ENCODE data around the gene SMAD3. TPM values are rescaled to one million over a fixed set of nuclear protein-coding genes. Genes with fewer than 3 reads are reported as not detected.
A peak's percentile ranks its signal among the peaks of the same experiment; 100 is the strongest.

SMAD3 gene
- total RNA-seq, 2 experiments from 2014 or later: 33.7 to 40.8 TPM

GRCh38 chr15:67064607-67065530 is 533 bp upstream of the SMAD3 start:
- intact Hi-C loops (cut with DNase I, micrococcal nuclease): loop anchor here (5.0 kb wide), 2 partner anchors 33 to 113 kb away; no protein-coding TSS in a partner anchor
- DNase-seq (peak; percentile 55), ATAC-seq (no peak)
- CTCF ChIA-PET: interaction anchor here (1.1 to 1.2 kb wide), 2 partner anchors 25 to 37 kb away, joined by 4 read pairs; no protein-coding TSS in a partner anchor
- Mint-ChIP-seq H3K27me3 (peaks cover 17% of the 10 kb centered on the region), H3K4me3 (peak overlapping the region; percentile 91), H3K9me3 (ENCODE audit: low read depth) (no peaks in the 10 kb centered on the region), H3K27ac (peak overlapping the region; percentile 40), H3K4me1 (peaks cover 41% of the 10 kb centered on the region), H3K36me3 (ENCODE audit: low read depth) (peaks cover 9% of the 10 kb centered on the region)
- POLR2A ChIA-PET: interaction anchor here (0.6 to 0.9 kb wide), 2 partner anchors 36 to 868 kb away, joined by 3 to 7 read pairs; no protein-coding TSS in a partner anchor

GRCh38 chr15:67066041-67066958 is 898 bp downstream of the SMAD3 start:
- peak; percentile 66 for DNase-seq
- Mint-ChIP-seq H3K4me1 (peaks cover 53% of the 10 kb centered on the region), H3K27me3 (peaks cover 17% of the 10 kb centered on the region), H3K36me3 (ENCODE audit: low read depth) (peaks cover 17% of the 10 kb centered on the region), H3K9me3 (ENCODE audit: low read depth) (no peaks in the 10 kb centered on the region), H3K27ac (peak overlapping the region; percentile 92), H3K4me3 (peak overlapping the region; percentile 91)
- POLR2A ChIA-PET: interaction anchor here (0.6 to 1.4 kb wide), 8 partner anchors 10 to 88 kb away, joined by 3 to 7 read pairs (median 4); no protein-coding TSS in a partner anchor
- intact Hi-C loops (cut with DNase I, micrococcal nuclease): loop anchor here (2.0 to 5.0 kb wide), 3 partner anchors 33 to 114 kb away; no protein-coding TSS in a partner anchor
- ATAC-seq: no peak
- CTCF ChIA-PET: interaction anchor here (0.7 to 6.0 kb wide), 6 partner anchors 14 to 50 kb away, joined by 4 to 45 read pairs (median 6); no protein-coding TSS in a partner anchor

- H3K36me3 Mint-ChIP-seq (ENCODE audit: low read depth): peaks cover 20% of the 10 kb centered on the region
- DNase-seq (no peak), ATAC-seq (peak; percentile 1)
- H3K4me3 Mint-ChIP-seq: peak overlapping the region; percentile 91
- ChIA-PET CTCF (interaction anchor here (0.6 to 6.0 kb wide), 7 partner anchors 13 to 209 kb away, joined by 3 to 45 read pairs (median 4); no protein-coding TSS in a partner anchor), POLR2A (interaction anchor here (0.7 to 2.2 kb wide), 5 partner anchors 9 to 74 kb away, joined by 3 to 8 read pairs (median 4); no protein-coding TSS in a partner anchor)
- H3K27ac Mint-ChIP-seq: peak overlapping the region; percentile 90
- no peaks in the 10 kb centered on the region for H3K9me3 Mint-ChIP-seq (ENCODE audit: low read depth)
- H3K4me1 Mint-ChIP-seq: peaks cover 52% of the 10 kb centered on the region
- H3K27me3 Mint-ChIP-seq: peaks cover 13% of the 10 kb centered on the region
- intact Hi-C loops (cut with DNase I, micrococcal nuclease): loop anchor here (2.0 to 5.0 kb wide), 3 partner anchors 34 to 115 kb away; no protein-coding TSS in a partner anchor
Observed at GRCh38 chr15:67066959-67067853, 1.8 kb downstream of the SMAD3 start.

GRCh38 chr15:67067930-67068551 is 2.6 kb downstream of the SMAD3 start:
- H3K27ac Mint-ChIP-seq: peak overlapping the region; percentile 90
- H3K27me3 Mint-ChIP-seq: peaks cover 11% of the 10 kb centered on the region
- no peak for DNase-seq
- ChIA-PET CTCF (interaction anchor here (0.6 to 6.0 kb wide), 7 partner anchors 12 to 206 kb away, joined by 3 to 45 read pairs (median 4); no protein-coding TSS in a partner anchor), POLR2A (interaction anchor here (1.4 to 2.2 kb wide), 3 partner anchors 9 to 33 kb away, joined by 3 to 8 read pairs (median 7); no protein-coding TSS in a partner anchor)
- H3K9me3 Mint-ChIP-seq (ENCODE audit: low read depth): no peaks in the 10 kb centered on the region
- H3K4me3 Mint-ChIP-seq: peak overlapping the region; percentile 91
- H3K36me3 Mint-ChIP-seq (ENCODE audit: low read depth): peaks cover 23% of the 10 kb centered on the region
- peaks cover 60% of the 10 kb centered on the region for H3K4me1 Mint-ChIP-seq
- peak; percentile 45 for ATAC-seq
- intact Hi-C loops (cut with DNase I, micrococcal nuclease): loop anchor here (1.0 to 5.0 kb wide), 10 partner anchors 13 to 173 kb away; no protein-coding TSS in a partner anchor

GRCh38 chr15:67068710-67069400 is 3.5 kb downstream of the SMAD3 start:
- ATAC-seq (peak; percentile 47), DNase-seq (peak; percentile 54)
- ChIA-PET CTCF (interaction anchor here (0.6 to 6.0 kb wide), 9 partner anchors 10 to 151 kb away, joined by 3 to 45 read pairs (median 5); no protein-coding TSS in a partner anchor), POLR2A (interaction anchor here (1.0 to 2.2 kb wide), 3 partner anchors 13 to 33 kb away, joined by 4 to 9 read pairs (median 8); no protein-coding TSS in a partner anchor)
- Mint-ChIP-seq H3K4me1 (peaks cover 66% of the 10 kb centered on the region), H3K36me3 (ENCODE audit: low read depth) (peaks cover 23% of the 10 kb centered on the region), H3K9me3 (ENCODE audit: low read depth) (no peaks in the 10 kb centered on the region), H3K4me3 (peak overlapping the region; percentile 91), H3K27me3 (peaks cover 5% of the 10 kb centered on the region), H3K27ac (peak overlapping the region; percentile 90)
- intact Hi-C loops (cut with DNase I, micrococcal nuclease): loop anchor here (1.0 to 5.0 kb wide), 9 partner anchors 12 to 172 kb away; no protein-coding TSS in a partner anchor

- no peak overlapping the region for H3K4me3 Mint-ChIP-seq
- peak overlapping the region; percentile 34 for H3K27ac Mint-ChIP-seq
- H3K4me1 Mint-ChIP-seq: peaks cover 73% of the 10 kb centered on the region
- H3K27me3 Mint-ChIP-seq: no peaks in the 10 kb centered on the region
- CTCF ChIA-PET: interaction anchor here (0.6 to 6.0 kb wide), 8 partner anchors 10 to 445 kb away, joined by 3 to 45 read pairs (median 4); no protein-coding TSS in a partner anchor
- intact Hi-C loops (cut with DNase I, micrococcal nuclease): no loop called here
- no peak for DNase-seq
- H3K36me3 Mint-ChIP-seq (ENCODE audit: low read depth): peaks cover 25% of the 10 kb centered on the region
- POLR2A ChIA-PET: interaction anchor here (1.9 kb wide), 1 partner anchor 15 kb away, joined by 10 read pairs; no protein-coding TSS in a partner anchor
- no peaks in the 10 kb centered on the region for H3K9me3 Mint-ChIP-seq (ENCODE audit: low read depth)
- ATAC-seq: no peak
Observed at GRCh38 chr15:67070150-67070549, 4.7 kb downstream of the SMAD3 start.

- intact Hi-C loops (cut with DNase I, micrococcal nuclease): no loop called here
- H3K4me1 Mint-ChIP-seq: peaks cover 81% of the 10 kb centered on the region
- ATAC-seq: no peak
Observed at GRCh38 chr15:67070892-67071664, 5.7 kb downstream of the SMAD3 start.

GRCh38 chr15:67072442-67072841 is 7.0 kb downstream of the SMAD3 start:
- DNase-seq: no peak
- Mint-ChIP-seq H3K9me3 (ENCODE audit: low read depth) (no peaks in the 10 kb centered on the region), H3K4me1 (peaks cover 90% of the 10 kb centered on the region), H3K4me3 (no peak overlapping the region), H3K36me3 (ENCODE audit: low read depth) (peaks cover 27% of the 10 kb centered on the region), H3K27me3 (no peaks in the 10 kb centered on the region), H3K27ac (peak overlapping the region; percentile 60)
- CTCF ChIA-PET: interaction anchor here (1.2 to 1.3 kb wide), 2 partner anchors 30 to 175 kb away, joined by 3 to 4 read pairs; no protein-coding TSS in a partner anchor
- intact Hi-C loops (cut with DNase I, micrococcal nuclease): no loop called here
- POLR2A ChIA-PET: interaction anchor here (0.8 kb wide), 1 partner anchor 69 kb away, joined by 3 read pairs; no protein-coding TSS in a partner anchor
- no peak for ATAC-seq

More at GRCh38 chr15:67070892-67071664, 5.7 kb downstream of the SMAD3 start:
- H3K9me3 Mint-ChIP-seq (ENCODE audit: low read depth): no peaks in the 10 kb centered on the region
- no peak overlapping the region for H3K27ac Mint-ChIP-seq
- no peak for DNase-seq
- POLR2A ChIA-PET: interaction anchor here (1.0 to 1.9 kb wide), 2 partner anchors 14 to 30 kb away, joined by 3 to 10 read pairs; no protein-coding TSS in a partner anchor
- H3K4me3 Mint-ChIP-seq: no peak overlapping the region
- H3K27me3 Mint-ChIP-seq: no peaks in the 10 kb centered on the region
- H3K36me3 Mint-ChIP-seq (ENCODE audit: low read depth): peaks cover 30% of the 10 kb centered on the region
- CTCF ChIA-PET: interaction anchor here (0.6 to 6.0 kb wide), 7 partner anchors 9 to 444 kb away, joined by 3 to 45 read pairs (median 3); no protein-coding TSS in a partner anchor
